H1 (cell line): ENCODE results near the gene AKIRIN1. TPM values are rescaled to one million over a fixed set of nuclear protein-coding genes. Genes with fewer than 3 reads are reported as not detected.

ENCODE experiments used
- BACH1 ChIP-seq: IDR thresholded peaks from 2 replicates; pipeline ENCODE4 v1.6.1; 2012; ENCODE audit warnings: low read length, improper control_type of control experiment
- CBX5 ChIP-seq: fragments of 300-800, 300-1000 bp; sonication (generic); IDR thresholded peaks from 2 replicates; pipeline ENCODE4 v1.7.1; 2016; ENCODE audit warnings: antibody characterized with exemption, low read length, low read depth
- CBX8 ChIP-seq: fragments of 300-800, 300-1000 bp; sonication (generic); IDR thresholded peaks from 2 replicates; pipeline ENCODE4 v1.7.1; 2016; ENCODE audit warnings: low read depth, low read length, borderline replicate concordance
- CHD1 ChIP-seq: IDR thresholded peaks from 2 replicates; pipeline ENCODE4 v1.6.1; 2012; ENCODE audit warnings: low read depth, low read length, improper control_type of control experiment
- CREB1 ChIP-seq: IDR thresholded peaks from 2 replicates; pipeline ENCODE4 v1.6.1; 2012; ENCODE audit warnings: inconsistent platforms
- KDM4A ChIP-seq: IDR thresholded peaks from one replicate; pipeline ENCODE4 v1.7.1; 2012; ENCODE audit warnings: low read depth, mild to moderate bottlenecking, moderate library complexity, low read length, inconsistent platforms; ENCODE audit not compliant: severe bottlenecking
- KDM5A ChIP-seq: fragments of 200-600 bp; IDR thresholded peaks from 2 replicates; pipeline ENCODE4 v1.7.1; 2012; ENCODE audit warnings: mild to moderate bottlenecking, low read length, inconsistent platforms, mixed read lengths
- PHF8 ChIP-seq: fragments of 200-600 bp; sonication (generic); conservative IDR thresholded peaks from 2 replicates; pipeline ENCODE4 v1.7.1; 2012; ENCODE audit warnings: low read depth, mild to moderate bottlenecking, inconsistent platforms, low read length, moderate library complexity
- POLR2A ChIP-seq, 2 experiments: IDR thresholded peaks; 1 replicate in 1 of 2; 2 replicates in 1 of 2; pipeline ENCODE4 v1.6.1; 2011; ENCODE audit warnings: low read depth in 2 of 2, low read length in 2 of 2, mild to moderate bottlenecking in 2 of 2; ENCODE audit errors: control extremely low read depth in 1 of 2
- RAD21 ChIP-seq, 2 experiments: IDR thresholded peaks in 1 of 2; conservative IDR thresholded peaks in 1 of 2; 2 replicates each; pipeline ENCODE4 v1.6.1; 2011; ENCODE audit warnings: low read depth in 2 of 2, low read length in 2 of 2, improper control_type of control experiment in 1 of 2, inconsistent platforms in 1 of 2, mild to moderate bottlenecking in 1 of 2, moderate library complexity in 1 of 2
- RFX5 ChIP-seq: IDR thresholded peaks from 2 replicates; pipeline ENCODE4 v1.6.1; 2011; ENCODE audit warnings: low read depth, low read length, improper control_type of control experiment, borderline replicate concordance
- SIN3A ChIP-seq, 2 experiments: IDR thresholded peaks in 1 of 2; conservative IDR thresholded peaks in 1 of 2; 2 replicates each; pipeline ENCODE4 v1.6.1; 2011 to 2012; ENCODE audit warnings: low read length in 2 of 2, improper control_type of control experiment in 1 of 2, low read depth in 1 of 2, mild to moderate bottlenecking in 1 of 2
- SP1 ChIP-seq: IDR thresholded peaks from 2 replicates; pipeline ENCODE4 v1.6.1; 2011; ENCODE audit warnings: low read depth, low read length
- TCF12 ChIP-seq: IDR thresholded peaks from 2 replicates; pipeline ENCODE4 v1.6.1; 2011; ENCODE audit warnings: low read depth, mild to moderate bottlenecking, low read length
- polyA plus RNA-seq, 7 experiments: library from polyadenylated mRNA; depleted of rRNA in 3 of 7; stranded (reverse) in 5 of 7; unstranded in 2 of 7; fragments of >200 nt in 5 of 7; fragments of 200-250 nt in 2 of 7; gene quantifications; 1 replicate in 5 of 7; 2 replicates in 1 of 7; 4 replicates in 1 of 7; pipeline versions ENCODE4 v1.2.1 to v1.2.3, GENCODE V29; 2011 to 2013; ENCODE audit warnings: missing spikeins in 2 of 7, mixed read lengths in 2 of 7
- total RNA-seq: library from RNA; stranded (reverse); fragmentation: NEBNext Ultra II Directional; extraction: Animal tissue kit (Norgen Biotek cat#: 25700); gene quantifications from 2 replicates; pipeline ENCODE4 v1.2.1, GENCODE V29; 2021
- TF ChIP-seq, protein P1 (sequence below): IDR thresholded peaks from 2 replicates; pipeline ENCODE4 v1.6.1; 2012; ENCODE audit warnings: low read length, inconsistent platforms
- TF ChIP-seq, protein P2 (sequence below), 3 experiments: IDR thresholded peaks; 1 replicate in 2 of 3; 2 replicates in 1 of 3; pipeline versions ENCODE4 v1.5.1 to v1.6.1; 2011; ENCODE audit warnings: low read length in 3 of 3, mild to moderate bottlenecking in 3 of 3, inconsistent platforms in 2 of 3, low read depth in 1 of 3, moderate library complexity in 1 of 3; ENCODE audit not compliant: insufficient read depth in 1 of 3; ENCODE audit errors: control extremely low read depth in 1 of 3
- TF ChIP-seq, protein P3 (sequence below): IDR thresholded peaks from 2 replicates; pipeline ENCODE4 v1.6.1; 2012; ENCODE audit warnings: inconsistent platforms
- TF ChIP-seq, protein P4 (sequence below): IDR thresholded peaks from 2 replicates; pipeline ENCODE4 v1.6.1; 2011; ENCODE audit warnings: low read depth, mild to moderate bottlenecking, low read length; ENCODE audit not compliant: insufficient read depth
- TF ChIP-seq, protein P5 (sequence below): IDR thresholded peaks from 2 replicates; pipeline ENCODE4 v1.6.1; 2011; ENCODE audit warnings: low read length, improper control_type of control experiment

The AKIRIN1 gene
- total and polyA plus RNA-seq, 2 of the 8 experiments (the other 6 are each of a cell fraction or from before 2014, with no cell fraction given), result 148 to 236 TPM

DNA sequence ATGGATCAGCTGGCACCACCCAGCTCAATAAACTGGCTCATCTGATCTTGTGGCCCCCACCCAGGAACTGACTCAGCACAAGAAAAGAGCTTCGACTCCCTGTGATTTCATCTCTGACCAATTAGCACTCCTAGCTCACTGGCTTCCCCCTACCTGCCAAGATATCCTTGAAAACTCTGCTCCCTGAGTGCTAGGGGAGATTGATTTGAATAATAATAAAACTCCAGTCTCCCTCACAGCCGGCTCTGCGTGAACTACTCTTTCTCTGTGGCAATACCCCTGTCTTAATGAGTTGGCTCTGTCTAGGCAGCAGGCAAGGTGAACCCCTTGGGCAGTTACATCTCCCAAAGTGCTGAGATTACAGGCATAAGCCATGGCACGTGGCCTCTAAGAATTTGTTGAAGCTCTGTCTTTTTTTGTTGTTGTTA, 37.6 kb upstream of the AKIRIN1 start (continued):
- TF ChIP-seq, protein P1, sequence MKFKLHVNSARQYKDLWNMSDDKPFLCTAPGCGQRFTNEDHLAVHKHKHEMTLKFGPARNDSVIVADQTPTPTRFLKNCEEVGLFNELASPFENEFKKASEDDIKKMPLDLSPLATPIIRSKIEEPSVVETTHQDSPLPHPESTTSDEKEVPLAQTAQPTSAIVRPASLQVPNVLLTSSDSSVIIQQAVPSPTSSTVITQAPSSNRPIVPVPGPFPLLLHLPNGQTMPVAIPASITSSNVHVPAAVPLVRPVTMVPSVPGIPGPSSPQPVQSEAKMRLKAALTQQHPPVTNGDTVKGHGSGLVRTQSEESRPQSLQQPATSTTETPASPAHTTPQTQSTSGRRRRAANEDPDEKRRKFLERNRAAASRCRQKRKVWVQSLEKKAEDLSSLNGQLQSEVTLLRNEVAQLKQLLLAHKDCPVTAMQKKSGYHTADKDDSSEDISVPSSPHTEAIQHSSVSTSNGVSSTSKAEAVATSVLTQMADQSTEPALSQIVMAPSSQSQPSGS, result 0 out of 2 replicates have a peak, but pooled peaks have one; percentile 33
- peak; percentile 83 for TF ChIP-seq BACH1
- no peak for TF ChIP-seq CHD1
- no peak for TF ChIP-seq KDM4A
- 0 out of 2 replicates have a peak, but pooled peaks have one; percentile 41 for TF ChIP-seq SP1
- TF ChIP-seq, protein P2, sequence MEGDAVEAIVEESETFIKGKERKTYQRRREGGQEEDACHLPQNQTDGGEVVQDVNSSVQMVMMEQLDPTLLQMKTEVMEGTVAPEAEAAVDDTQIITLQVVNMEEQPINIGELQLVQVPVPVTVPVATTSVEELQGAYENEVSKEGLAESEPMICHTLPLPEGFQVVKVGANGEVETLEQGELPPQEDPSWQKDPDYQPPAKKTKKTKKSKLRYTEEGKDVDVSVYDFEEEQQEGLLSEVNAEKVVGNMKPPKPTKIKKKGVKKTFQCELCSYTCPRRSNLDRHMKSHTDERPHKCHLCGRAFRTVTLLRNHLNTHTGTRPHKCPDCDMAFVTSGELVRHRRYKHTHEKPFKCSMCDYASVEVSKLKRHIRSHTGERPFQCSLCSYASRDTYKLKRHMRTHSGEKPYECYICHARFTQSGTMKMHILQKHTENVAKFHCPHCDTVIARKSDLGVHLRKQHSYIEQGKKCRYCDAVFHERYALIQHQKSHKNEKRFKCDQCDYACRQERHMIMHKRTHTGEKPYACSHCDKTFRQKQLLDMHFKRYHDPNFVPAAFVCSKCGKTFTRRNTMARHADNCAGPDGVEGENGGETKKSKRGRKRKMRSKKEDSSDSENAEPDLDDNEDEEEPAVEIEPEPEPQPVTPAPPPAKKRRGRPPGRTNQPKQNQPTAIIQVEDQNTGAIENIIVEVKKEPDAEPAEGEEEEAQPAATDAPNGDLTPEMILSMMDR (IDR thresholded peaks at IDR 0.05; ENCODE audit: control extremely low read depth in 1 of 3, insufficient read depth in 1 of 3, low read depth in 1 of 3, low read length in 3 of 3), result no peak
- 0 out of 2 replicates have a peak, but pooled peaks have one; percentile 48 for TF ChIP-seq TCF12
- TF ChIP-seq, protein P3, sequence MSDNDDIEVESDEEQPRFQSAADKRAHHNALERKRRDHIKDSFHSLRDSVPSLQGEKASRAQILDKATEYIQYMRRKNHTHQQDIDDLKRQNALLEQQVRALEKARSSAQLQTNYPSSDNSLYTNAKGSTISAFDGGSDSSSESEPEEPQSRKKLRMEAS, result peak; percentile 78
- TF ChIP-seq POLR2A (IDR thresholded peaks at IDR 0.05; ENCODE audit: control extremely low read depth in 1 of 2, low read depth in 2 of 2, low read length in 2 of 2), result peak in 1 of 2 experiments; percentile 45; a peak in 1 of 3 replicates
- no peak for TF ChIP-seq KDM5A
- no peak for TF ChIP-seq RFX5
- TF ChIP-seq SIN3A (conservative IDR thresholded peaks at IDR 0.05 in 1 of 2, IDR thresholded peaks at IDR 0.05 in 1 of 2; ENCODE audit: low read depth in 1 of 2, low read length in 2 of 2), result no peak
- TF ChIP-seq, protein P4, sequence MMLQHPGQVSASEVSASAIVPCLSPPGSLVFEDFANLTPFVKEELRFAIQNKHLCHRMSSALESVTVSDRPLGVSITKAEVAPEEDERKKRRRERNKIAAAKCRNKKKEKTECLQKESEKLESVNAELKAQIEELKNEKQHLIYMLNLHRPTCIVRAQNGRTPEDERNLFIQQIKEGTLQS, result no peak
- TF ChIP-seq, protein P5, sequence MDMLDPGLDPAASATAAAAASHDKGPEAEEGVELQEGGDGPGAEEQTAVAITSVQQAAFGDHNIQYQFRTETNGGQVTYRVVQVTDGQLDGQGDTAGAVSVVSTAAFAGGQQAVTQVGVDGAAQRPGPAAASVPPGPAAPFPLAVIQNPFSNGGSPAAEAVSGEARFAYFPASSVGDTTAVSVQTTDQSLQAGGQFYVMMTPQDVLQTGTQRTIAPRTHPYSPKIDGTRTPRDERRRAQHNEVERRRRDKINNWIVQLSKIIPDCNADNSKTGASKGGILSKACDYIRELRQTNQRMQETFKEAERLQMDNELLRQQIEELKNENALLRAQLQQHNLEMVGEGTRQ, result no peak
- TF ChIP-seq PHF8, result no peak
- TF ChIP-seq CBX8, result no peak
- no peak for TF ChIP-seq CREB1
- no peak for TF ChIP-seq CBX5
- no peak for TF ChIP-seq RAD21 (IDR thresholded peaks at IDR 0.05 in 1 of 2, conservative IDR thresholded peaks at IDR 0.05 in 1 of 2; ENCODE audit: low read depth in 2 of 2, low read length in 2 of 2)
